Uterus (tissue), 2 donors: ENCODE data around the gene FAM43A.

Source experiments
- CTCF ChIP-seq, 4 experiments: fragments of 200-600 bp in 2 of 4; fragments of 450-650 bp in 2 of 4; sonication (generic) in 2 of 4; IDR thresholded peaks; one replicate each; pipeline ENCODE4 v1.5.1; 2016 to 2019; ENCODE audit warnings: antibody characterized with exemption in 4 of 4, mild to moderate bottlenecking in 2 of 4, moderate library complexity in 1 of 4
- POLR2A ChIP-seq, 2 donors: fragments of 450-650 bp; IDR thresholded peaks; one replicate each; pipeline ENCODE4 v1.6.1; 2016; ENCODE audit warnings: antibody characterized with exemption in 2 of 2, mild to moderate bottlenecking in 1 of 2, moderate library complexity in 1 of 2

- TF ChIP-seq CTCF (IDR thresholded peaks at IDR 0.05) (no peak), POLR2A (IDR thresholded peaks at IDR 0.05) (no peak)
These were observed 20.8 kb upstream of the FAM43A start for GRCh38 chr3:194664857-194665256.
